OCI-LY7 (cell line): ENCODE measurements around the gene CHST8. TPM values are rescaled to one million over a fixed set of nuclear protein-coding genes. Genes with fewer than 3 reads are reported as not detected.

Experiments used
- BruUV-seq: library from RNA; stranded (reverse); fragments of 400-500 nt; replicated peaks from 2 replicates; lab custom pipeline; 2021; lab: Mats Ljungman, UMichigan
- CTCF ChIA-PET: fragments of 300-600 bp; sonication (Branson Sonifier 250); formaldehyde crosslinking; loops from one replicate; lab custom pipeline; 2022; ENCODE audit warnings: antibody characterized with exemption; ENCODE audit not compliant: unreplicated experiment; lab: Charles Lee
- POLR2A ChIA-PET: fragments of 300-600 bp; sonication (Branson Sonifier 250); formaldehyde crosslinking; loops from one replicate; lab custom pipeline; 2022; ENCODE audit warnings: antibody characterized with exemption; lab: Charles Lee
- DNase-seq: peaks from one replicate; pipeline ENCODE4 v3.0.0-alpha.2; 2015; ENCODE audit warnings: low spot score
- H2AFZ ChIP-seq: fragments of 200-600 bp; sonication (generic), shearing (Covaris generic); 2 replicates; pipeline ENCODE4 v1.6.1; 2014; ENCODE audit warnings: mild to moderate bottlenecking, antibody characterized with exemption, low read length, moderate library complexity
- H3K27ac ChIP-seq: fragments of 200-600 bp; sonication (generic); 2 replicates; pipeline ENCODE4 v1.5.1; 2014; ENCODE audit warnings: mixed run types, low read depth, mild to moderate bottlenecking, moderate library complexity, low read length, inconsistent platforms; ENCODE audit not compliant: poor library complexity, severe bottlenecking
- H3K36me3 ChIP-seq: fragments of 200-600 bp; sonication (generic); 2 replicates; pipeline ENCODE4 v1.6.1; 2014; ENCODE audit warnings: mild to moderate bottlenecking, antibody characterized with exemption, low read length, moderate library complexity, mixed read lengths; ENCODE audit not compliant: insufficient read depth
- H3K4me1 ChIP-seq: fragments of 200-600 bp; sonication (generic); 2 replicates; pipeline ENCODE4 v1.5.1; 2014; ENCODE audit warnings: mild to moderate bottlenecking, low read length; ENCODE audit not compliant: insufficient read depth, poor library complexity, severe bottlenecking
- H3K4me2 ChIP-seq: fragments of 200-600 bp; sonication (generic); 2 replicates; pipeline ENCODE4 v1.6.1; 2014; ENCODE audit warnings: mild to moderate bottlenecking, low read length
- H3K4me3 ChIP-seq: fragments of 200-600 bp; sonication (generic); 2 replicates; pipeline ENCODE4 v1.5.1; 2014; ENCODE audit warnings: mild to moderate bottlenecking, low read depth, low read length; ENCODE audit not compliant: poor library complexity, severe bottlenecking
- H3K79me2 ChIP-seq: fragments of 200-600 bp; sonication (generic); 2 replicates; pipeline ENCODE4 v1.6.1; 2016; ENCODE audit warnings: low read depth, mild to moderate bottlenecking, low read length, moderate library complexity, mixed read lengths; ENCODE audit not compliant: insufficient read depth
- H3K9me2 ChIP-seq: fragments of 200-600 bp; sonication (generic); 2 replicates; pipeline ENCODE4 v1.6.1; 2016; ENCODE audit warnings: mild to moderate bottlenecking, low read length, mixed read lengths; ENCODE audit not compliant: insufficient read depth
- H3K9me3 ChIP-seq: fragments of 200-600 bp; sonication (generic); 2 replicates; pipeline ENCODE4 v1.6.1; 2014; ENCODE audit warnings: mild to moderate bottlenecking, mixed run types, low read length, mixed read lengths
- H4K20me1 ChIP-seq: fragments of 200-600 bp; sonication (generic); 2 replicates; pipeline ENCODE4 v1.6.1; 2014; ENCODE audit warnings: mild to moderate bottlenecking, antibody characterized with exemption, low read length, moderate library complexity, mixed read lengths; ENCODE audit not compliant: insufficient read depth
- CTCF ChIP-seq: fragments of 200-600 bp; sonication (generic); conservative IDR thresholded peaks from 2 replicates; pipeline ENCODE4 v1.5.1; 2014; ENCODE audit warnings: mild to moderate bottlenecking, antibody characterized with exemption, low read length, moderate library complexity, mixed read lengths
- EZH2phosphoT487 ChIP-seq: fragments of 200-600 bp; sonication (generic); IDR thresholded peaks from 2 replicates; pipeline ENCODE4 v1.6.1; 2018; ENCODE audit warnings: low read depth, borderline replicate concordance, mild to moderate bottlenecking, mixed run types, antibody characterized with exemption, low read length, moderate library complexity, mixed read lengths
- intact Hi-C: fragments of 100-400 bp; cut with micrococcal nuclease; formaldehyde crosslinking; loops from one replicate; pipeline ENCODE4 v1.10.0; 2022; ENCODE audit not compliant: unreplicated experiment
- total RNA-seq, 2 experiments: library from RNA; depleted of rRNA in 1 of 2; stranded (reverse); fragments of >200 nt in 1 of 2; shearing (Covaris generic) in 1 of 2; gene quantifications; 2 replicates each; pipeline ENCODE4 v1.2.3, GENCODE V29; 2014 to 2022

CHST8 gene
- total RNA-seq, 2 experiments from 2014 or later: not detected

- no peak for TF ChIP-seq EZH2phosphoT487
- TF ChIP-seq CTCF: no peak
- H3K4me3 ChIP-seq: no peak overlapping the region
- no peaks in the 10 kb centered on the region for H4K20me1 ChIP-seq
- no TSS peak for BruUV-seq
- DNase-seq: no peak
- intact Hi-C loops: no loop called here
- H3K4me1 ChIP-seq: no peaks in the 10 kb centered on the region
- H3K27ac ChIP-seq: no peak overlapping the region
- H3K36me3 ChIP-seq: no peaks in the 10 kb centered on the region
- H3K4me2 ChIP-seq: no peak overlapping the region
- no peaks in the 10 kb centered on the region for H3K9me3 ChIP-seq
- no peaks in the 10 kb centered on the region for H3K79me2 ChIP-seq
- H2AFZ ChIP-seq: no peak overlapping the region
- no peaks in the 10 kb centered on the region for H3K9me2 ChIP-seq
- ChIA-PET POLR2A (no interaction called here), CTCF (no interaction called here)
Observed at GRCh38 chr19:33639035-33639681, 17.4 kb downstream of the CHST8 start.

- H3K79me2 ChIP-seq: no peaks in the 10 kb centered on the region
- no peaks in the 10 kb centered on the region for H3K36me3 ChIP-seq
- no peak overlapping the region for H3K27ac ChIP-seq
- no peaks in the 10 kb centered on the region for H4K20me1 ChIP-seq
- no peaks in the 10 kb centered on the region for H3K9me3 ChIP-seq
- DNase-seq: no peak
- CTCF ChIA-PET: no interaction called here
- TF ChIP-seq CTCF (no peak), EZH2phosphoT487 (no peak)
- POLR2A ChIA-PET: no interaction called here
- H3K4me2 ChIP-seq: no peak overlapping the region
- no peak overlapping the region for H3K4me3 ChIP-seq
- H3K4me1 ChIP-seq: no peaks in the 10 kb centered on the region
- intact Hi-C loops: no loop called here
- H2AFZ ChIP-seq: no peak overlapping the region
- no peaks in the 10 kb centered on the region for H3K9me2 ChIP-seq
- BruUV-seq: no TSS peak
Observed at GRCh38 chr19:33640773-33641172, 19.0 kb downstream of the CHST8 start.

GRCh38 chr19:33641261-33641660 is 19.5 kb downstream of the CHST8 start:
- CTCF ChIA-PET: no interaction called here
- POLR2A ChIA-PET: no interaction called here
- H3K9me2 ChIP-seq: no peaks in the 10 kb centered on the region
- no peak overlapping the region for H3K4me3 ChIP-seq
- no peak for DNase-seq
- intact Hi-C loops: no loop called here
- no peaks in the 10 kb centered on the region for H4K20me1 ChIP-seq
- H3K79me2 ChIP-seq: no peaks in the 10 kb centered on the region
- H3K4me1 ChIP-seq: no peaks in the 10 kb centered on the region
- H3K9me3 ChIP-seq: no peaks in the 10 kb centered on the region
- no peak overlapping the region for H3K4me2 ChIP-seq
- no peak overlapping the region for H2AFZ ChIP-seq
- no peak for TF ChIP-seq CTCF
- no peak for TF ChIP-seq EZH2phosphoT487
- no peaks in the 10 kb centered on the region for H3K36me3 ChIP-seq
- no peak overlapping the region for H3K27ac ChIP-seq
- no TSS peak for BruUV-seq
